Hepatocyte (in vitro differentiated cells): ENCODE data around the gene GNPDA1. TPM values are rescaled to one million over a fixed set of nuclear protein-coding genes. Genes with fewer than 3 reads are reported as not detected.

Experiments used
- DNase-seq: peaks from one replicate; pipeline ENCODE4 v3.0.0-alpha.2; 2016; ENCODE audit warnings: low spot score
- H2AFZ ChIP-seq: fragments of 200-600 bp; sonication (generic); 2 replicates; pipeline ENCODE4 v1.6.0; 2016; ENCODE audit warnings: antibody characterized with exemption, mild to moderate bottlenecking
- H3K27ac ChIP-seq: fragments of 200-600 bp; sonication (generic); 2 replicates; pipeline ENCODE4 v1.5.1; 2016; ENCODE audit warnings: mild to moderate bottlenecking
- H3K27me3 ChIP-seq: fragments of 200-600 bp; sonication (generic); 2 replicates; pipeline ENCODE4 v1.6.1; 2016
- H3K36me3 ChIP-seq: fragments of 200-600 bp; sonication (generic); replicated peaks from 2 replicates; pipeline ENCODE4 v1.5.1; 2016; ENCODE audit warnings: low read depth; ENCODE audit not compliant: insufficient read depth
- H3K4me1 ChIP-seq: fragments of 200-600 bp; sonication (generic); 2 replicates; pipeline ENCODE4 v1.5.1; 2016; ENCODE audit warnings: mild to moderate bottlenecking, moderate library complexity; ENCODE audit not compliant: insufficient read depth
- H3K4me2 ChIP-seq: fragments of 200-600 bp; sonication (generic); 2 replicates; pipeline ENCODE4 v1.6.0; 2016
- H3K4me3 ChIP-seq: fragments of 200-600 bp; sonication (generic); 2 replicates; pipeline ENCODE4 v1.5.1; 2016; ENCODE audit warnings: mild to moderate bottlenecking
- H3K79me2 ChIP-seq: fragments of 200-600 bp; sonication (generic); 2 replicates; pipeline ENCODE4 v1.6.0; 2017; ENCODE audit warnings: mild to moderate bottlenecking
- H3K9me2 ChIP-seq: fragments of 200-600 bp; sonication (generic); replicated peaks from 2 replicates; pipeline ENCODE4 v1.6.0; 2017; ENCODE audit warnings: mild to moderate bottlenecking; ENCODE audit not compliant: insufficient read depth
- H3K9me3 ChIP-seq: fragments of 200-600 bp; sonication (generic); 2 replicates; pipeline ENCODE4 v1.5.1; 2016; ENCODE audit warnings: low read depth, mild to moderate bottlenecking
- H4K20me1 ChIP-seq: fragments of 200-600 bp; sonication (generic); 2 replicates; pipeline ENCODE4 v1.6.0; 2016; ENCODE audit warnings: mild to moderate bottlenecking; ENCODE audit not compliant: insufficient read depth, poor library complexity, severe bottlenecking
- CTCF ChIP-seq: fragments of 200-600 bp; sonication (generic); IDR thresholded peaks from 2 replicates; pipeline ENCODE4 v1.5.1; 2016; ENCODE audit warnings: antibody characterized with exemption, mild to moderate bottlenecking; ENCODE audit not compliant: poor library complexity
- EZH2 ChIP-seq: fragments of 200-600 bp; sonication (generic); IDR thresholded peaks from 2 replicates; pipeline ENCODE4 v1.6.1; 2016; ENCODE audit warnings: antibody characterized with exemption, mild to moderate bottlenecking, borderline replicate concordance
- EZH2phosphoT487 ChIP-seq: fragments of 200-600 bp; sonication (generic); IDR thresholded peaks from one replicate; pipeline ENCODE4 v1.6.1; 2018; ENCODE audit warnings: antibody characterized with exemption, mild to moderate bottlenecking, low read depth, moderate library complexity; ENCODE audit not compliant: unreplicated experiment, severe bottlenecking
- WGBS: methylation state at CpG from one replicate; pipeline ENCODE4 v1.1.6; 2016; ENCODE audit warnings: low lambda C conversion rate; ENCODE audit errors: missing lambda C conversion rate; 5-methylcytosine and 5-hydroxymethylcytosine counted together
- polyA plus RNA-seq: library from polyadenylated mRNA; unstranded; fragments of >200 nt; fragmentation: Nextera tagmentation; extraction: Ambion mirVana; gene quantifications from 2 replicates; pipeline ENCODE4 v1.2.1, GENCODE V29; 2016
- total RNA-seq: library from RNA; depleted of rRNA; stranded (reverse); fragments of >200 nt; gene quantifications from 2 replicates; pipeline ENCODE4 v1.2.3, GENCODE V29; 2014

GNPDA1 gene
- total and polyA plus RNA-seq, 2 experiments from 2014 or later, result 97.3 to 106 TPM

- H3K9me2 ChIP-seq, result no peaks in the 10 kb centered on the region
- no peak for TF ChIP-seq EZH2
- TF ChIP-seq CTCF, result peak; percentile 52
- H3K4me3 ChIP-seq, result no peak overlapping the region
- H4K20me1 ChIP-seq, result no peaks in the 10 kb centered on the region
- no peaks in the 10 kb centered on the region for H3K27me3 ChIP-seq
- peak; percentile 82 for DNase-seq
- no peaks in the 10 kb centered on the region for H3K36me3 ChIP-seq
- no peaks in the 10 kb centered on the region for H3K4me1 ChIP-seq
- no peaks in the 10 kb centered on the region for H3K9me3 ChIP-seq
- WGBS, result 43% methylated on average over 7 of the region's 7 CpGs
- no peak overlapping the region for H2AFZ ChIP-seq
- H3K79me2 ChIP-seq, result peaks cover 4% of the 10 kb centered on the region
- H3K4me2 ChIP-seq, result no peak overlapping the region
- peak overlapping the region; percentile 86 for H3K27ac ChIP-seq
Measured at GRCh38 chr5:142014911-142015584, 2.2 kb upstream of the GNPDA1 start.

DNA sequence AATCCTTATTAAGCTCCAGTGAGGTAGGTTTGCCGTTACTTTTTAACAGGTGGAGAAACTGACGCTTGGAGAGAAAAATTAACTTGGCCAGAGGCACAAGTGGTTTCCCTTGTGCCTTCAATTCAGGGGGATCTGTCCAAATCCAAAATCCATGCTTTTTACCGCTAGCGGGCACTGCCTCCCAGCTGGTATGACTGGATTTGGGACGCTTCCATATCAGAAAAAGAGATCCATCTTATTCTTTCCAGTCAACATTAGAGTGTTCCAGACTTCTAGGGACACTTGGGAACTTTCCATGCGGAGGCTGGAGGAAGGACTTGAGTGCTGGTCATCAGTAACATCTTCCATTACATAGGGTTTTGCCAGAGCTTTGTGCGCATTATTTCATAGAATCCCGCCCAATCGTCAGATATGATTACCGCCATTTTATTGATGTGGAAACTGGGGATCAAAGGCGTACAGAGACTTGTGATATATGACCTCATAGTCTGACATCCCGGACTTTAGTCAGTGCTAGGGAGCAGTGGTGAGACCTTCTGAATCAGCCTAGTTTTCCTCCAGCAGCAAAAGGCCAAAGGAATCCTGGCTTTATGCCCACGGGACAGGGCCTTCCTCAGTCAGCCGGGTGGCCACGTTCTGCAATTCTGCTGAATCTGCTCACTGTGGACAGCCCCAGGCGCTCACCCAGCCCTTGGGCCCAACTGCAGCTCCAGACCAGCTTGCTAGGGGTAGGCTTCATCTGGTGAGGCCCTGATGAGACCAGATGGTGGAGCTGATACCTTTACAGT lies 1.1 kb upstream of the GNPDA1 start:
- Histone ChIP-seq H3K36me3 (no peaks in the 10 kb centered on the region), H3K9me2 (no peaks in the 10 kb centered on the region), H3K79me2 (peaks cover 4% of the 10 kb centered on the region), H2AFZ (no peak overlapping the region), H3K27ac (peak overlapping the region; percentile 86), H4K20me1 (no peaks in the 10 kb centered on the region), H3K9me3 (no peaks in the 10 kb centered on the region), H3K4me2 (peak overlapping the region; percentile 88), H3K27me3 (no peaks in the 10 kb centered on the region), H3K4me3 (no peak overlapping the region), H3K4me1 (no peaks in the 10 kb centered on the region)
- 87% methylated on average over 16 of the region's 16 CpGs for WGBS
- TF ChIP-seq CTCF (no peak), EZH2 (no peak)
- DNase-seq, result peak; percentile 61

DNA sequence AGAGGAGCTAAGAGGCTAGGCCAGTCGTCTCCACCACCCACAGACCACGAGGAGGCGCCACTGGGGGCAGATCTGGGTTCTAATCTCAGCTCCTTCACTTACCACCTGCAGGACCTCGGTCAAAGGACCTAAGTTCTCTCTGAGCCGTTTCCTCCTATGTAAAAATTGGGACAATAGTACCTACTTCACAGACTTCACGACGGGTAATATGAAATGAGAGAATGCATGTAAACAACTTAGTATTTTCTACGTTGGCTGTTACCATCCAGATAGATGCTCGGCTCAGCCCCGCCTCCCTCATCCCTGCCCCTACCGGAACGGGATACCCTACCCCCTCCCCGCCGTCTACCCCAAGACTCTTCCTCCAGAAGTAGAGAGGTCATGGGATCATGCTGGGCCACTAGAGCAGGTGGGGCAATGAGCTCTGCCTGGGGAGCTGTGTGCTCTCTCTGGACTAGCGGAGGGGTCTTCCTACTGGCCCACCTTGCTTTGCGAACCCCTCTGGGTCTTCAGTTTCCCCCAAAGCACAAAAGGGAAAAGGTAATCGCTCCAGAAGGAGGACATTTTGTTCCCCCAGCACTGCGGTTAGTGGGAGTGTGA lies 541 bp downstream of the GNPDA1 start:
- Histone ChIP-seq H4K20me1 (no peaks in the 10 kb centered on the region), H3K4me2 (peak overlapping the region; percentile 88), H3K4me1 (no peaks in the 10 kb centered on the region), H3K36me3 (no peaks in the 10 kb centered on the region), H3K9me3 (no peaks in the 10 kb centered on the region), H3K9me2 (no peaks in the 10 kb centered on the region), H2AFZ (peak overlapping the region; percentile 92), H3K27me3 (no peaks in the 10 kb centered on the region), H3K79me2 (peaks cover 4% of the 10 kb centered on the region), H3K27ac (peak overlapping the region; percentile 81), H3K4me3 (peak overlapping the region; percentile 73)
- WGBS, result 15% methylated on average over 18 of the region's 18 CpGs
- peak; percentile 42 for TF ChIP-seq CTCF
- TF ChIP-seq EZH2, result no peak
- TF ChIP-seq EZH2phosphoT487, result no peak
- DNase-seq, result peak; percentile 48
